Measurements from ENCODE around the gene FLNB. TPM values are rescaled to one million over a fixed set of nuclear protein-coding genes. Genes with fewer than 3 reads are reported as not detected.

Gene FLNB
- total and polyA plus RNA-seq, 10 of the 15 experiments (the other 5 are each of a cell fraction or from before 2014, with no cell fraction given), result 13.6 to 51.8 (median 26.4) TPM

DNA sequence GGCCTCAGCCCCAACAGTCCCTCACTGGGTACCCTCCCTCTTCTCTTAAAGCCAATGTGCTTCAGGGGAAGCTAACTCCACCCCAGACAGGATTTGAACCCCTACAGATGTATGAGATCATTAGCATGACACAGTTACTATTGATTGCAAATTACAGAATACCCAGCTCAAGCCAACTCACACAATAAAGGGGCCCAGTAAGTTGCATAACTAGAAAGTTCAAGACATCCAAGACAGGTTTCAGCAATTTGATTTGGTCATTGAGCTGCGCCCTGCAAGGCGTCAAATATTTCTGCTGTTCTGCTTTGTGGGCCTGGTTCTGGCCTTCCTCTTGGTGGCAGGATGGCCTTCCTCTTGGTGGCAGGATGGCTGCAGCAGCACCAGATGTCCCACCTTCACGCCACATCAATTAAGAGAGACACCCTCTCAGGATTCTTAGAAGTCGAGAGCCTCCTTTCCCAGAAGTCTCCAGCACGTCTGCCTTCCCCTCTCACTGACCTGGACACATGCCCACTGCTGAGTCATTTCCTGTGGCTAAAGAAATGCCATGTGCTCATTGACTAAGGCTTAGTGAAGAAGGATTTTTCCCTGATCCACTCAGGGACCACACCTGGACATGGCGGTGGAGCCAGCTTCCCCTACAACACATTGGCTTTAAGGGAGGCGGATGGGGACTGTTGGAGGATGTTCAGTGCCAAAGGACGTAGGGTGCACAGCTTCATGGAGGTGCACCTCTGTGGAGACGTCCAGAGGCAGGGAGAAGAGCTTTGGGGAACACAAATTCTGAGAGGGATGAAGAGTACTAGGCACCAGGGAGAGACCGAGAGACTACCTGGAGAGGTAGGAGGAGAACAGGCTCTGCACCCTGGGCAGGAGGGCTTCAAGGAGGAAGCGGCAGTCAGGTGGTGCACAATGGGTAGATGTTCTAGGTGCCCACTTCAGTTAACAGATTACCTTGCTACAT is 153.5 kb downstream of the FLNB start:
- H4K20me1 ChIP-seq (ENCODE audit: control insufficient read depth, insufficient read depth), result no peaks in the 10 kb centered on the region
- H3K4me2 ChIP-seq (ENCODE audit: control insufficient read depth, insufficient read depth), result no peak overlapping the region
- no peak for FAIRE-seq
- H3K36me3 ChIP-seq (ENCODE audit: control insufficient read depth in 2 of 2, insufficient read depth in 2 of 2, low read length in 1 of 2), result peaks cover 3 to 6% of the 10 kb centered on the region in 2 experiments; a peak in 2 of 4 replicates
- intact Hi-C loops (cut with micrococcal nuclease; ENCODE audit: unreplicated experiment), result no loop called here
- POLR2A ChIA-PET, result no interaction called here
- H3K79me2 ChIP-seq (ENCODE audit: control insufficient read depth, insufficient read depth, low read length), result no peaks in the 10 kb centered on the region
- no peaks in the 10 kb centered on the region for H3K4me1 ChIP-seq (ENCODE audit: control insufficient read depth, insufficient read depth, low read length)
- H3K9me3 ChIP-seq (replicated peaks; ENCODE audit: control insufficient read depth, insufficient read depth, low read length), result no peaks in the 10 kb centered on the region
- no peak for ATAC-seq
- no peak overlapping the region for H3K27ac ChIP-seq (ENCODE audit: control insufficient read depth, insufficient read depth)
- TF ChIP-seq JUNB (IDR thresholded peaks at IDR 0.05), result no peak
- no peak for TF ChIP-seq RFX5 (IDR thresholded peaks at IDR 0.05; ENCODE audit: low read depth, low read length)
- no peak for TF ChIP-seq SPI1 (IDR thresholded peaks at IDR 0.05; ENCODE audit: borderline replicate concordance, insufficient read depth, low read depth, low read length)
- TF ChIP-seq YY1 (IDR thresholded peaks at IDR 0.05; ENCODE audit: low read depth, low read length), result no peak
- TF ChIP-seq TCF7 (IDR thresholded peaks at IDR 0.05; ENCODE audit: borderline replicate concordance), result no peak
- TF ChIP-seq RELA (IDR thresholded peaks at IDR 0.05; ENCODE audit: borderline replicate concordance, partially characterized antibody), result no peak
- no peak for TF ChIP-seq BACH1 (IDR thresholded peaks at IDR 0.05; ENCODE audit: borderline replicate concordance)
- TF ChIP-seq ZZZ3 (IDR thresholded peaks at IDR 0.05; ENCODE audit: control insufficient read depth, insufficient read length, low read depth), result no peak
- TF ChIP-seq, protein P1, sequence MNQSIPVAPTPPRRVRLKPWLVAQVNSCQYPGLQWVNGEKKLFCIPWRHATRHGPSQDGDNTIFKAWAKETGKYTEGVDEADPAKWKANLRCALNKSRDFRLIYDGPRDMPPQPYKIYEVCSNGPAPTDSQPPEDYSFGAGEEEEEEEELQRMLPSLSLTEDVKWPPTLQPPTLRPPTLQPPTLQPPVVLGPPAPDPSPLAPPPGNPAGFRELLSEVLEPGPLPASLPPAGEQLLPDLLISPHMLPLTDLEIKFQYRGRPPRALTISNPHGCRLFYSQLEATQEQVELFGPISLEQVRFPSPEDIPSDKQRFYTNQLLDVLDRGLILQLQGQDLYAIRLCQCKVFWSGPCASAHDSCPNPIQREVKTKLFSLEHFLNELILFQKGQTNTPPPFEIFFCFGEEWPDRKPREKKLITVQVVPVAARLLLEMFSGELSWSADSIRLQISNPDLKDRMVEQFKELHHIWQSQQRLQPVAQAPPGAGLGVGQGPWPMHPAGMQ (IDR thresholded peaks at IDR 0.05; ENCODE audit: borderline replicate concordance), result no peak
- no peak for TF ChIP-seq ZBED1 (IDR thresholded peaks at IDR 0.05; ENCODE audit: borderline replicate concordance)
- no peak for TF ChIP-seq EP300 (IDR thresholded peaks at IDR 0.05; ENCODE audit: borderline replicate concordance in 1 of 2, control insufficient read depth in 1 of 2, low read depth in 2 of 2, low read length in 2 of 2)
- TF ChIP-seq RAD21 (IDR thresholded peaks at IDR 0.05; ENCODE audit: insufficient read depth, low read depth, low read length), result no peak
- no peak for TF ChIP-seq ATF7 (IDR thresholded peaks at IDR 0.05; ENCODE audit: low read depth)
- no peak for TF ChIP-seq IKZF2 (IDR thresholded peaks at IDR 0.05)
- no peak for TF ChIP-seq PAX5 (IDR thresholded peaks at IDR 0.05; ENCODE audit: borderline replicate concordance, low read depth, low read length)
- no peak for TF ChIP-seq EED (IDR thresholded peaks at IDR 0.05; ENCODE audit: low read depth)
- TF ChIP-seq LARP7 (IDR thresholded peaks at IDR 0.05), result no peak
- no peak for TF ChIP-seq MEF2B (IDR thresholded peaks at IDR 0.05; ENCODE audit: partially characterized antibody, poor library complexity, severe bottlenecking)
- no peak for TF ChIP-seq RBBP5 (conservative IDR thresholded peaks at IDR 0.05)
- SMC1A ChIA-PET (ENCODE audit: uncharacterized antibody, unreplicated experiment), result no interaction called here
- 77% methylated on average over 11 of the region's 11 CpGs for WGBS (ENCODE audit: insufficient coverage, insufficient replicate concordance, low lambda C conversion rate, missing lambda C conversion rate)
- RAD21 ChIA-PET (ENCODE audit: unreplicated experiment), result no interaction called here
- BruUV-seq (replicated peaks), result no TSS peak
- H2AFZ ChIP-seq (ENCODE audit: control insufficient read depth, low read depth, low read length), result no peak overlapping the region
- H3K4me3 ChIP-seq, result no peak overlapping the region
- in situ Hi-C loops (cut with MboI), result no loop called here
- no peak overlapping the region for H3K9ac ChIP-seq (ENCODE audit: control insufficient read depth, insufficient read depth, low read length)
- H3K27me3 ChIP-seq (replicated peaks in 1 of 2; ENCODE audit: control insufficient read depth in 2 of 2, insufficient read depth in 2 of 2, low read length in 1 of 2), result no peaks in the 10 kb centered on the region
- DNase-seq (ENCODE audit: low read depth, low spot score), result no peak
- CTCF ChIA-PET, result interaction anchor here (0.6 to 8.4 kb wide), 4 partner anchors 11 to 1374 kb away, joined by 3 to 78 read pairs (median 4); partner anchors contain the start of gene FLNB

Measured in GM12878 (cell line).